CD4-positive, alpha-beta T cell treated with Interleukin-15 for 1 hour (primary cell): ENCODE results near the gene MOB1A.
"Not testable (repeated sequence)": the region's sequence is repeated elsewhere in the genome, so short reads cannot be mapped to it uniquely, and the experiment has no call there.

ENCODE experiments used
- DNase-seq: peaks from one replicate; pipeline ENCODE4 v3.0.0-alpha.2; 2020

The MOB1A gene

DNA sequence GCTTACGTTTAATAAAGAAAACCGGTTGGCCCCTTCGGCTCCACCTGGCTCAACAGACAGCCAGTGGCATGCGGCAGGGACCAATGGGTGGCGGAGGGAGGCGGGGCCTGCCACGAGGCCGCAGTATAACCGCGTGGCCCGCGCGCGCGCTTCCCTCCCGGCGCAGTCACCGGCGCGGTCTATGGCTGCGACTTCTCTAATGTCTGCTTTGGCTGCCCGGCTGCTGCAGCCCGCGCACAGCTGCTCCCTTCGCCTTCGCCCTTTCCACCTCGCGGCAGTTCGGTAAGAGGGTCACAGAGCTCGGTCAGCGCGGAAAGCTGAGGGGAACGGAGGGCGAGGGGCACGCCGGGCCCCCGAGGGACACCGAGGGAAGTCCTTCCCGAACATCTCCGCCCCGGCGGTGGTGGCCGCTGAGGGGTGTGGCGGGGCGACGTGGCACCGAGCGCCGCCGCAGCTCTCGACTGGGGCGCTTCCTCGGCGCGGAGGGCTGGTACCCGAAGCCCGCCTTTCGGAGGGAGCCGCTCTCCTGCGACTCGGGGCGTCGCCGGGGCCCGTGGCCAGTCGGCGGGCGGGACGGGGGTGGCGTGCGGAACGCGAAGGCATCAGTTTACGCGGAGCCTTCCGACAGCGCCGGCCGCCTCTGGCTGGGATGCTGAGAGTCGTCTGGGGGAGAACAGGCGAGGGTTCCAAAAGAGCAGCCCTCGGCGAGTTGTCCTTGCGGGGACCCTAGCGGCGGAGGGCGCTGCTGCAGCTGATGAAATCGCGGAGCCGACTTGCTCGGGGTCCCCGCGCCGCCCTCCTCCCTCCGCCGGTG, 20.0 kb upstream of the MOB1A start, which contains the start of gene MTHFD2:
MTHFD2 (plus strand) TSS at position 155 of the 814 bp plus-strand sequence; CDS start at position 182, 27 bp downstream.
- peak; percentile 93 for DNase-seq

DNA sequence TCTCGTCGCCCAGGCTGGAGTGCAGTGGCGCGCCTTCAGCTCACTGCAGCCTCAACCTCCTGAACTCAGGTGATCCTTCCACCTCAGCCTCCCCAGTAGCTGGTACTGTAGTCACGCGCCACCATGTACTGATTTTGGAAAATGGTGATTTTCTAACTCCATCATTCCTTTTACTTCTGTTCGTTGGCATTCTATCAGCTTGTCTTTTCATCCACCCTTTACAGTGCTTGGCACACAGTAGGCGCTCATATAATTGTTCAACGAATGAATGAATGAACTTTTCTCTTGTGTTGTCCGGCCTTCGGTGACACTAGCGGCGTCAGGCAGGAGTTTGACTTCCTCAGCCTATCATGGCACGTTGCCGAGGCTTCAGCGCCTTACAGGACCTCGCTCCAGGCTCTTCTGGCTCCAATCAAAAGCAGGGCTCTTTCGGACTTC, 19.4 kb upstream of the MOB1A start:
- DNase-seq: no peak

DNA sequence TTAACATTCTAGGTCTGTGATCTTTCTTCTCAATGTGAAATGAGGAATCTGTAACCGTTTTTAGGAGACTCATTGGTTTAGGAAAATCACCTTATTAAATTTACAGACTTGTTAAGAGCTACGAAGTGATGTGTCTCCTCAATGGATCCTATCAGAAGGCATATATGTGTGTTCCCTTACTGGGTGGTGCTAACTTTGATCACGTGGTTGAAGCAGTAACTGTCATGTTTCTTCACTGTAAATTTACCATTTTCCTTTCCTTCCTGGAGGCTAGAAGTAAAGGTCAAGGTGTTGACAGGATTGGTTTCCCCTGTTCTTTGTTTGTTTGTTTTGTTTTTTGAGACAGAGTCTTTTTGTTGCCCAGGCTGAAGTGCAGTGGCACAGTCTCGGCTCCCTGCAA, 18.4 kb upstream of the MOB1A start:
- DNase-seq: no peak

DNA sequence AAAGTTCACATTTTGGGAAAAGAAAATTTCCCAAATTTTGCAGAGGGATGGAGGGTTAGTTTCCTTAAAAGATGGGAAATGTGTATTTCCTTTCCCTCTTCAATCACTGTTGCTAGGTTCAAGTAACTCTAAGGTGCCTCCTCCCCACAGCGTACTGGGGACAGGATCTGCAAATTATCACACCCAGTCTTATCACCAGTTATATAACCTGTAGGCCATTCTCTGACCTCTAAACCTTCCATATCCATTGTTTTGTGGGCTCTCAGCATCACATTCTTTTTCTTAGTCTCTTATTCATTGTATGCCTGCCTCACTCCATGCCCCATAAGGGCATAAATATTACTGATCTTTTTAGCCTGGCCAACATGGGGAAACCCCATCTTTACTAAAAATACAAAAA, 16.1 kb upstream of the MOB1A start:
- DNase-seq: no peak

DNA sequence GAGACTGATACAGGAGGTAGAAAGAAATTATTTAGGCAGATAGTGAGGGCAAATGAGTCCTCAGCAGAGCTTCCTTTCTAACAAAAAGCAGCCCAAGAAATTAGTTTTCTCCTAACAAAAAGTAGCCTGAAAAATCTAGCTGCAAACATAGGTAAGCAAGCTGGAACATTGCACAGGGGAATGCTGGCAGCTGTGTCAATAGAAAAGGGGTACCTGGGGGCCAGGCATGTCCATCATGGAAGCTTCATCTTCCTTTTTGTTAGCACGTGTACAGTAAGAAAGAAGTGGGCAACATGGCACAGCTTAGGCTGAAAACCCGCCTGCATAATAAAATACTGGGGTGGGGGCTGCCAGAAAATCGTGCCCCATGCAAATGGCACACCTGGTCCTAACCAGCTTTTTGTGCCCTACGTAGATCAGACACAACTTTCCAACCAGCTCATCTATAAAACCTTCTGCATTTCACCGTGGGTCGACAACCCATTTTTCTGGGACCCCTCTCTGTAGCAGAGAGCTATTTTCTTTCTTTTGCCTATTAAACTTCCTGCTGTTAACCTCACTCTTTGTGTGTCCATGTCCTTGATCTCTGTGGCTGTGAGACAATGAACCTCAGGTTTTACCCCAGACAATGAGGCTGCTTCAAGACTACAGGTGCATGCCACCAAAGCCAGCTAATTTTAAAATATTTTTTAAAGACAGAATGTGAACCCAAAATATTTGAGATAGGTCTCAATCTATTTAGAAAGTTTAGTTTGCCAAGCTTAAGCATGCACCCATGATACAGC, 13.1 kb upstream of the MOB1A start:
- no peak for DNase-seq

DNA sequence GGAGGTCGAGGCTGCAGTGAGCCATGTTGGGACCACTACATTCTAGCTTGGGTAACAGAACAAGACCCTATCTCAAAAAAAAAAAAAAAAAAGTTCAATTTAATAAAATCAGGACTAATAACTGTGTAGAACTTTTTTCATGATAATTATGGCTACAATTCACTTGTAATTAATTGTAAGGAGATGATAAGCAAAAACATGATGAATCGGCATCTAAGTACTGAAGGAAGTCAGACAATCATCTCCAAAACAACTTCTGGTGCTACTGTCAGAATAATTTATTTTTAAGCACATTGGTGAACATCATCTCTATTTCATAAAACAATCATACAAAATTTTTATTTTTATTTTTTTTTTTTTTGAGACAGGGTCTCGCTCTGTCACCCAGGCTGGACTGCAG, 10.0 kb upstream of the MOB1A start:
- no peak for DNase-seq

DNA sequence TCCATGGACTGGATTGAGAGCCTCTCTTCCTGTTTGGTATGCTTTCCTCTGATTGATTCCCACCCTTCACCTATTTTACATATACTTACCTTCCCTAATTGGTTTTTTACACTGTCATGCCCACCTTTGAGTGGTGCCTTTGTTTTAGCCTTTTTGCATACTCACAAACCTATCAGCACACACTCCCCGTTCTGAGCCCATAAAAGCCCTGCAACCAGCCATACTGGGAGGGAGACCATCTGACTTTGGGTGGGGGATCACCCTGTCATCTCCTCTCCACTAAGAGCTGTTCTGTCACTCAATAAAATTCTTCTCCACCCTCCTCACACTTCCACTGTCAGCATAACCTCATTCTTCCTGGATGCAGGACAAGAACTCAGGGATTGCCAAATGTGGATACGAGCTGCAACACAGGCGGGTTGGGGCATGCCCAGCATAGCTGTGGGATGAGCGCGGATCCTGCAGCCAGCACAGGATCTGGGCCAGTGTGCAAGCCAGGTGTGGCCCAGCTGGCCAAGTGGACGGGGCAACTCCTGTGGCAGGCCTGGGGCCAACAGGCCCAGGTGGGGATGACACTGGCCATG, 9.4 kb upstream of the MOB1A start:
- no peak for DNase-seq

DNA sequence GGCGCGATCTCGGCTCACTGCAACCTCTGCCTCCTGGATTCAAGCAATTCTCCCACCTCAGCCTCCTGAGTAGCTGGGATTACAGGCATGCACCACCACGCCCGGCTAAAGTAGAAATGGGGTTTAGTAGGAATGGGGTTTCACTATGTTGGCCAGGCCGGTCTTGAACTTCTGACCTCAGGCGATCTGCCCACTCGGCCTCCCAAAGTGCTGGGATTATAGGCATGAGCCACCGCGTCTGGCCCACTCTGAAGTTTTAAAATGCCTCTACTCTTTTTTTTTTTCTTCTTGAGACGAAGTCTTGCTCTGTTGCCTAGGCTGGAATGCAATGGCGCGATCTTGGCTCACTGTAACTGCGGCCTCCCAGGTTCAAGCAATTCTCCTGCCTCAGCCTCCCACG, 8.0 kb upstream of the MOB1A start:
- DNase-seq: not testable (repeated sequence)

DNA sequence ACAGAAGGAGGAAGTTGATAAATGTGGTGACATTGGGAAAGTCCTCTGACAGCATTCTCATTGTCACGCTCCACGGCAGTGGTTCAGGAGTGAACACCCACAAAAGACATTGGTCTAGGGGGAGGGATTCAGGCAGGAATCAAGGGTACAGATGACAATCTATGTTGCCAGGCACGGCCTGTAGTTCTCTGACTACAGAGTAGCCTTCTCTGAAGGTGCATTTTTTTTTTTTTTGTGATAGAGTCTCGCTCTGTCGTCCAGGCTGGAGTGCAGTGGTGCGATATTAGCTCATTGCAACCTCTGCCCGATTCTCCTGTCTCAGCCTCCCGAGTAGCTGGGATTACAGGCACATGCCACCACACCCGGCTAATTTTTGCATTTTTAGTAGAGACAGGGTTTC, 7.4 kb upstream of the MOB1A start:
- peak; percentile 86 for DNase-seq

DNA sequence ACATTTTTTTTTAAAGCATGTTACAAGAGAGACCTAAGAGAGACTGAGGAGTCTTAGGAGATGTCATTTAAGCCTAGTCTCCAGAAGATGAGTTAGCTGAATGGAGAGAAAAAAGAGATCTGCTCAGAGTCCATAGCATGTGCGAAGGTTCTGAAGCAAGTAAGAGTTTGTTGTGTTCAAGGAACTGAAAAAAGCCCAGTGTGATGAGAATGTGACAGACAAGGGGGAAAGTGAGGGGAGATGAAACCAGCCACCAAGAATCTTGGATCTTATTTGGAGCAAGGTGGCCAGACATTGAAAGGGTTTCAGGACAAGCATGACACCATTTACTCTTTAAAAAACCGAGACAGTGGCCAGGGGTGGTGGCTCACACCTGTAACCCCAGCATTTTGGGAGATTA, 5.2 kb upstream of the MOB1A start:
- no peak for DNase-seq

DNA sequence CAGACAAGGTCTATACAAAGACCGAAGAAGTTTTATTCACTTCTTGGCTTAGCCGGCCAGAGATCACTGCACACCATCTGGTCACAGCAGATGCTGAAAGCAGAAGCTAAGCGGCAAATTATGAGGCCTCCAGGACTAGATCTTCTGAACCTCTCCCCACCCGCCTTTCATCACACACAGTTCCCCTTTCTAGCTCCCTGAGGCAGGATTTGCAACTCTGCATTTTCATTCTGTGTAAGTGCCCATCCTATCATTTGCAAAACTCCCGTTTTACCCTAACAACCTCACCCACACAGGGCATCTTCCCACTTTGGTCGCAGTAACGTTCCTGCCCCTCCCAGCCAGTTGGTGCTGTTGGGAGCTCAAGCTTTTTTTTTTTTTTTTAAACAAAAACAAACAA, 3.1 kb upstream of the MOB1A start:
- DNase-seq: peak; percentile 78

DNA sequence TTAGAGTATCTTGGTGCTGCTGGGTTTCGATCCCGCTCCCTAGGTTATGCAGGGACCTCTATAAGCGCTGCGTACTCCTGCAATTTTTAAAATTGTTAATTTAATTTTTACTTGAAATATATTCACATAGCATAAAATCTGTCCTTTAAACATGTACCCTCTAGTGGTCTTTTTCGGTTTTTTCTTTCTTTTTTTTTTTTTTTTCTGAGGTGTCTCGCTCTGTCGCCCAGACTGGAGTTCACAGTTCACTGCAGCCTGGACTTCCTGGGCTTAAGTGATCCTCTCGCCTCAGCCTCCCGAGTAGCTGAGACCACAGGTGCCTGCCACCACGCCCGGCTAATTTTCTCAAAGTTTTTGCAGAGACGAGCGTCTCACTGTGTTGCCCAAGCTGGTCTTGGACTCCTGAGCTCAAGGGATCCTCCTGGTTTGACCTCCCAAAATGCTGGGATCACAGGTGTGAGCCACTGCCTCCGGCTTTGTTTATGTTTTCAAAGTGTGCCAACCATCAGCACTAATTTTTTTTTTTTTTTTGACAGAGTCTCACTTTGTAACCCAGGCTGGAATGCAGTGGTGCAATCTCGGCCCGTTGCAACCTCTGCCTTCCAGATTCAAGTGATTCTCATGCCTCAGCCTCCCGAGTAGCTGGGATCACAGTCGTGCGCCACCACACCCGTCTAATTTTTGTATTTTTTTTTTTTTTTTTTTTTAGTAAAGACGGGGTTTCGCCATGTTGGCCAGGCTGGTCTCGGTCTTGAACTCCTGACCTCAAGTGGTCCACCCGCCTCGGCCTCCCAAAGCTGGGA, 585 bp upstream of the MOB1A start:
- DNase-seq: no peak

DNA sequence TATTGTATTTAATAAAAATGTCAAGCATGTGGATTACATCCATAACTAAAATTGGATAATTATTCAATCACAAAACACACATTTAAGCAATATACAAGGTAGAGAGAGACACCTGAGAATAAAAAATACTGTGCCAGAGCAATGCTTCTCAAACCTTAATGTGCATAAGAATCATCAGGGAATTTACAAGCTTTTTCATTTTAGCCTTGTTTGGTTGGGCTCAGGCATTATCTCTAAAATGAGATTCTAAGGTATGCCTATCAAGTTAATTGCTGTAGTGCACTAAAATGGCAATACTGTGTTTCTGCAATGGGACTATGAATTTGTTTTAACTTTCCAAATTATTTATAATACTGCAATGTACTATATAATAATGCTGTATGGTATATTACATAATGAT, 983 bp downstream of the MOB1A start:
- no peak for DNase-seq

DNA sequence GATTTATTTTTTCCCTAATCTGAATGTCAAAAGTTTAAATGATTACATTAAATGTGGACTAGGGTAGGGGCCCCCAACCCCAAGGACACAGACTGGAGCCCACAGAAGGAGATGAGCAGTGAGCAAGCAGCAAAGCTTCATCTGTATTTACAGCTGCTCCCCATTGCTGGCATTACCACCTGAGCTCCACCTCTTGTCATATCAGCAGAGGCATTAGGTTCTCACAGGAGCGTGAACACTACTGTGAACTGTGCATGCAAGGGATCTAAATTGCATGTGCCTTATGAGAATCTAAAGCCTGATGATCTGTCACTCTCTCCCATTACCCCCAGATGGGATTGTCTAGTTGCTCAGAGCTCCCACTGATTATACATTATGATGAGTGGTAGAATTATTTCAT, 3.8 kb downstream of the MOB1A start:
- no peak for DNase-seq

DNA sequence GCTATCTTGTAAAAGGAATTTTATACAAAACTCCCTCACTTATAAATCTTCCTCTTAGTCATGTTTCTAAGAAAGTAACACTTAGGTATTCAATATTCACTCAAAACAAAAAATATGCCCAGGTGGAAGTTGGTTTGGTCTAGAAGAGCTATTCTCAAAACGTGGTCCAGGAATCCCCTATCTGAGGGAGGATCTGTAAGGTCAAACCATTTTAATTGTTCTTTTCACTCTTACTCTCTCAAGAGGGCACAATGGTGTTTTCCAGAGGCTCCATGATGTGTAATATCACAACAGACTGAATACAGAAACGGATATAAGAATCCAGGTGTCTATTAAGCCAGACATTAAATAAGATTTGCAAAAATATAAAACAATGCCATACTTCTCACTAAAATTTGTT, 9.9 kb downstream of the MOB1A start:
- DNase-seq: no peak

DNA sequence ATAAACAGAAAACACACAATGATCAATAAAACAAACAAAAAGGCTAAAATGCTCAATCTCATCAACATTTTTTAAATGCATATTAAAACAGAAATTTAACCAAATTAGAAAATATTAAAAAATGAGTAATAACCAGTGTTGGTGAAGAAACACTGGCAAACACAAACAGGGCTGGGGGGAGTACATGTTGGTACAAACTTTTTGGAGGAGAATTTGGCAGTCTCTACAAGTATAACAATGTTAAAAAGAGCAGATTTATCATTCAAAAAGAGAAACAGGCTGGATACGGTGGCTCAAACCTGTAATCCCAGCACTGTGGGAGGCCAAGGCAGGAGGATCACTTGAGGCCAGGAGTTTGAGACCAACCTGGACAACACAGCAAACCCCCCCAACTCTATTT, 13.9 kb downstream of the MOB1A start:
- no peak for DNase-seq

DNA sequence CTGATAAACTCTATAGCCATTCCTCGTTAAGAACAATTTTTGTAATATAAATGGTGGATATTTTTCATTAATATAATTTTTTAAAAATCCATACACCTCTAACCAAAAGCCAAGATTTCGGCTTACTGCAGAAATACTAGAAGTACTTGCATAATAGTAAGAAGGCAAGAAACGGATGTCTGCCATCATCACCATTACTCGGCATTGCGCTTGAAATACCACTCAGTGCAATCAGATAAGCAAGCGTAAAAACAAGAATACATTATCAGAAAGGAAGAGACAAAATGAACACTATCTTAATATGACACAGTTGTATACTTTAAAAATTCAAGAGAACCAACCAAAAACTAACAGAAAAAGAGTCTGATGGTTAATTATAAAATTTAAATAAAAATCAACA, 15.7 kb downstream of the MOB1A start:
- no peak for DNase-seq

DNA sequence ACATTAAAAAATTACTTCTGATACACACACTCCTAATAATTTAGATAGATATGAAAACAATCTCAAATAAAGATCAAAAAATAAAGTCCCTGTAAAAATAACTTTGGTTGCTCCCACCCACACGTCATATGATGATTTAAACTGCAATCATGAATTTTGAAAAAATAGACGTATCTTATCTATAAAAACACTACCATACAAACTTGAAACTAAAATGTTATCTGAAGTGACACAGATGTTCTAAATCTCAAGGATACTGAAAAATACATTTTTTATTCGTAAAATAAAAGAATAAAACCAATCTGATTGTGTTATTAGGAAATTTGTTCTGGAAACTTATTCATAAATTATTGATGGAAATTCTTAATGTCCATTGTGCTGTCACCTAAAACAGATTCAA, 22.8 kb downstream of the MOB1A start:
- no peak for DNase-seq

DNA sequence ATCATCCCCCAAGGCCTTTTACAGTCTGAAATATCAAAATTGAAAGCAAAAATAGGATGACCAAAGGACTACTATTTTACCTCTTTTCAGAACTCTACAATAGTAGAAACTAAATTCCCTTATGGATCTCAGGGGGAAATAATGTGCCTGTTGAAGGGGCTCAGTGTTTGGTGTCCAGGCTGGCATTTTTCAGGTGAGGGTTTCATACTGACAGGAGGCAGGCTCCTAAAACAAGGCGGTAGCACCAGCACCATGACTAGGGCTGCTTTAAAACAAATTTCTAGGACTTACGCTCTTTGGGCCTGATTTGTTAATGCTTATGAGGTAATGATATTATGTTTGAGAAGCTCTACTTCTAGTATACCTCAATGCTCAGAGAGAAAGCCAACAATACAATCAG, 25.7 kb downstream of the MOB1A start:
- no peak for DNase-seq

DNA sequence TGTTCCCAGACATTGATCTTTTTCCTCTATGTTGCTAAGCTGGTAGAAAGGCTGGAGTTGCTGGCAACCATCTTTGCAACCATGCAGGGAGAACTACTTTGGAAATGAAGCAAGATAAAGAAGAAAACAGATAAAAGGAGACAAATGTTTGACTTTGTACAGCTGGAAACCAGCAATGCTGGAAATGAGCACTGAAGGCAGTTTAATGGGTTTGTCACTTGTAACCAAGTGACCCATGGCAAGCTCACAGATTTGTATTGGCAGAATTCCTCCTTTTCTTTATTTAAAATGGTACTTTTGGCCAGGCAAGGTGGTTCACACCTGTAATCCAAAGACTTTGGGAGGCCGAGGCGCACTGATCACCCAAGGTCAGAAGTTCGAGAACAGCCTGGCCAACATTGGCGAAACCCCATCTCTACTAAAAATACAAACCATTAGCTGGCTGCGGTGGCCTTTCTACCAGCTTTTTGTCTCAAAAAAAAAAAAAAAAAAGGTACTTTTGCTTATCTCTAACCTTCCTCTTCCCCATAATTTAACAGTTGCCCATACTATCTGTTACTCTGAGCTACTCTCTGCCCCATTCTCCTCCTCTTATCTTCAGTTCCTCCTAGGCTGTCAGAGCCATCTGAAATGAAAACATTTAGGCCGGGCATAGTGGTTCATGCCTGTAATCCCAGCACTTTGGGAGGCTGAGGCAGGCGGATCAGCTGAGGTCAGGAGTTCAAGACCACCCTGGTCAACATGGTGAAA, 28.9 kb downstream of the MOB1A start:
- no peak for DNase-seq

DNA sequence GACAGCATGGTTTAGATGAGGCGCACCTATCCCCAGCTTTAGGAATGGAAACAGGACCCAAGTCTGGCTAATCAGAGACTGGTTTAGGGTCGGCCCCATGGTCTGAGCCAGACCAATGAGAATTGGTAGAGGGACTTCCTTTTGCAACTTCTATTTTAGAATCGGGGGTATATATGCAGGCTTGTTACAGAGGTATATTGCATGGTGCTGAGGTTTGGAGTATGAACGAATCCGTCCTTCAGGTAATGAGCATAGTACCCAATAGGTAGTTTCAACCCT, 29.5 kb downstream of the MOB1A start:
- DNase-seq: no peak

DNA sequence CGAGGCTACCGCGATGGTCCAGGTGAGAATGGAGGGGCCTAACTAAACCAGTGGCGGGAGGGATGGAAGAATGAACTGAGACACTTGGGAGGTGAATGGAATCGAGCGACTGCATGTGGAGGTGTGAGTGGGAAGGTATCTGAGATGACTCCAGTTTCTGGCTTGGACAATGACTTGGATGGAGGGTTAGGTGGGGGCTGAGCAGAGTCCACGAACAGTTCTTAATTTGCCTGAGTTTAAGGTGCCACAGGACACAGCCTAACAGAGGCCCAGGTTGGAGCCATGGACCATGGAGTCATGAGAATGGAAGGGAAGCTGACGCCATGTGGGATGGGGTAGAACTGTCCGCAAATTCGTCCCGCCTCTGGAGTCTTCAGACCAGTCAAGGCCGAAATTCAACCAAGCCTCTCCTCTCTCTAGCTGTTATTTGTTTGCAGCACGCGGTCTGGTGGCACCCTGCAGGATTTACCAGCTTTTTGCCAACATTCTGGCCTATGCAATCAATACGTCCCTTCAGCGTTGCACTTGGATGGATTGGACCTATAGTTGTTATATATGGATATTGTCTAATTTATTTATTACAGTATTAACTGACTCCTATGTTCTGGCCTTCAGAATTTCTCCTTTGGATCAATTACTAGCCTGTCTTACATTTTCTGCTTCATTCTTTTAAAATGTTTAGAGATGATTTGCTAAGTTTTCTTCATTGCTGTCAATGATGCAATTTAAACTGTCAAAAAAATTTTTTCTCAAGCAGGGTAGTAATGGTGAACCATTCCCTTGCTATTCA, 30.0 kb downstream of the MOB1A start:
- DNase-seq: no peak
